SK-N-SH treated with all-trans-retinoic acid at 6 μM for 48 hours (cell line): Measurements from ENCODE around the gene SORL1.

ENCODE experiments used
- ARNTL ChIP-seq: fragments of 450-650 bp; formaldehyde crosslinking; IDR thresholded peaks from 2 replicates; pipeline ENCODE4 v1.5.0; 2020; ENCODE audit warnings: low read depth, mild to moderate bottlenecking, moderate library complexity, borderline replicate concordance
- PATZ1 ChIP-seq: fragments of 250-450 bp; sonication (Bioruptor Pico); IDR thresholded peaks from 2 replicates; pipeline ENCODE4 v1.8.0; 2020; ENCODE audit warnings: mild to moderate bottlenecking, moderate library complexity, borderline replicate concordance
- PPARA ChIP-seq: fragments of 250-450 bp; sonication (Bioruptor Pico); IDR thresholded peaks from 2 replicates; pipeline ENCODE4 v1.5.0; 2020; ENCODE audit warnings: mild to moderate bottlenecking, borderline replicate concordance
- RARB ChIP-seq: fragments of 250-450 bp; sonication (Bioruptor Pico); IDR thresholded peaks from 2 replicates; pipeline ENCODE4 v1.8.0; 2021; ENCODE audit warnings: mild to moderate bottlenecking, moderate library complexity
- TSHZ2 ChIP-seq: fragments of 250-450 bp; sonication (Bioruptor Pico); IDR thresholded peaks from 2 replicates; pipeline ENCODE4 v1.5.0; 2020; ENCODE audit warnings: mild to moderate bottlenecking, moderate library complexity
- ZFP3 ChIP-seq: fragments of 250-450 bp; sonication (Bioruptor Pico); IDR thresholded peaks from 2 replicates; pipeline ENCODE4 v1.5.0; 2020; ENCODE audit warnings: mild to moderate bottlenecking, moderate library complexity
- ZNF565 ChIP-seq: fragments of 450-650 bp; formaldehyde crosslinking; conservative IDR thresholded peaks from 2 replicates; pipeline ENCODE4 v1.5.0; 2020; ENCODE audit warnings: low read depth, mild to moderate bottlenecking, moderate library complexity
- TF ChIP-seq, protein P1 (sequence below): fragments of 250-450 bp; sonication (Bioruptor Pico); IDR thresholded peaks from 2 replicates; pipeline ENCODE4 v1.5.1; 2020; ENCODE audit warnings: low read depth, mild to moderate bottlenecking, moderate library complexity
- TF ChIP-seq, protein P2 (sequence below): fragments of 250-450 bp; sonication (Bioruptor Pico); IDR thresholded peaks from 2 replicates; pipeline ENCODE4 v1.8.0; 2021; ENCODE audit warnings: low read depth, mild to moderate bottlenecking, moderate library complexity, borderline replicate concordance

DNA sequence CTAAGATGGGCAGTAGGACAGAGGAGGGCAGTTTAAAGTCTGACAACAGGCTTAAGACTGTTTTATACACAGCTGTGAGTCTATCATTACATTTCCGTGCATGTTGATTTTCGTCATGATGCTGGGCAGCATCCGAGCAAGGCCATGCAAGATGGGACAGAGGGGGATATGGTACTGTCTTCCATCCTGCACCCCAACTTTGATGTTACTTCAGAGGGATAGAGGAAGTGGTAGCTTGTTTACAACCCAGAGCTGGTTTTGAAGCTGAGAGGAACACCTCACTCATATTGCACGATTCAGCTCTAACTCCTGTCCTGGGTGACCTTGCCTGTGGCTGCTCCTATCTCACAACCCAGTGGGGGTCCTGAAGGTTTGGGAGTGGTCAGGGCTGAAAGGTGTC, 3.0 kb upstream of the SORL1 start:
- TF ChIP-seq PATZ1 (no peak), ZFP3 (CRISPR knock-in tag) (no peak), RARB (CRISPR knock-in tag) (no peak), ZNF565 (CRISPR knock-in tag) (no peak), TSHZ2 (no peak), PPARA (no peak), ARNTL (CRISPR knock-in tag) (no peak)
- TF ChIP-seq, protein P1, sequence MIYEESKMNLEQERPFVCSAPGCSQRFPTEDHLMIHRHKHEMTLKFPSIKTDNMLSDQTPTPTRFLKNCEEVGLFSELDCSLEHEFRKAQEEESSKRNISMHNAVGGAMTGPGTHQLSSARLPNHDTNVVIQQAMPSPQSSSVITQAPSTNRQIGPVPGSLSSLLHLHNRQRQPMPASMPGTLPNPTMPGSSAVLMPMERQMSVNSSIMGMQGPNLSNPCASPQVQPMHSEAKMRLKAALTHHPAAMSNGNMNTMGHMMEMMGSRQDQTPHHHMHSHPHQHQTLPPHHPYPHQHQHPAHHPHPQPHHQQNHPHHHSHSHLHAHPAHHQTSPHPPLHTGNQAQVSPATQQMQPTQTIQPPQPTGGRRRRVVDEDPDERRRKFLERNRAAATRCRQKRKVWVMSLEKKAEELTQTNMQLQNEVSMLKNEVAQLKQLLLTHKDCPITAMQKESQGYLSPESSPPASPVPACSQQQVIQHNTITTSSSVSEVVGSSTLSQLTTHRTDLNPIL: no peak
- TF ChIP-seq, protein P2, sequence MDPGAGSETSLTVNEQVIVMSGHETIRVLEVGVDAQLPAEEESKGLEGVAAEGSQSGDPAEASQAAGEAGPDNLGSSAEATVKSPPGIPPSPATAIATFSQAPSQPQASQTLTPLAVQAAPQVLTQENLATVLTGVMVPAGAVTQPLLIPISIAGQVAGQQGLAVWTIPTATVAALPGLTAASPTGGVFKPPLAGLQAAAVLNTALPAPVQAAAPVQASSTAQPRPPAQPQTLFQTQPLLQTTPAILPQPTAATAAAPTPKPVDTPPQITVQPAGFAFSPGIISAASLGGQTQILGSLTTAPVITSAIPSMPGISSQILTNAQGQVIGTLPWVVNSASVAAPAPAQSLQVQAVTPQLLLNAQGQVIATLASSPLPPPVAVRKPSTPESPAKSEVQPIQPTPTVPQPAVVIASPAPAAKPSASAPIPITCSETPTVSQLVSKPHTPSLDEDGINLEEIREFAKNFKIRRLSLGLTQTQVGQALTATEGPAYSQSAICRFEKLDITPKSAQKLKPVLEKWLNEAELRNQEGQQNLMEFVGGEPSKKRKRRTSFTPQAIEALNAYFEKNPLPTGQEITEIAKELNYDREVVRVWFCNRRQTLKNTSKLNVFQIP: no peak
